T-helper 2 cell treated with Interferon-gamma antibody and Interleukin-4, amounts not matched to agents 5 μg/mL and 100 μg/mL, for 36 hours (primary cell): ENCODE data around the gene PDE8A.
"Not testable (repeated sequence)": the region's sequence is repeated elsewhere in the genome, so short reads cannot be mapped to it uniquely, and the experiment has no call there.

Experiments used
- DNase-seq: peaks from one replicate; pipeline ENCODE4 v3.0.0; 2021; ENCODE audit warnings: low spot score
- H3K27ac Mint-ChIP-seq: one replicate; pipeline ENCODE4 v1.8.0; 2021; ENCODE audit warnings: mild to moderate bottlenecking, mixed read lengths
- H3K27me3 Mint-ChIP-seq: one replicate; pipeline ENCODE4 v1.8.0; 2021; ENCODE audit warnings: low read depth, mixed read lengths
- H3K36me3 Mint-ChIP-seq: one replicate; pipeline ENCODE4 v1.8.0; 2021; ENCODE audit warnings: low read depth, mixed read lengths
- H3K4me1 Mint-ChIP-seq: one replicate; pipeline ENCODE4 v1.8.0; 2021; ENCODE audit warnings: low read depth, mixed read lengths
- H3K4me3 Mint-ChIP-seq: one replicate; pipeline ENCODE4 v1.8.0; 2022; ENCODE audit warnings: mild to moderate bottlenecking, moderate library complexity, mixed read lengths
- H3K9me3 Mint-ChIP-seq: one replicate; pipeline ENCODE4 v1.8.0; 2021; ENCODE audit warnings: mixed read lengths

PDE8A gene

GRCh38 chr15:85177042-85177515 is 195.4 kb downstream of the PDE8A start:
- not testable (repeated sequence) for H3K27ac Mint-ChIP-seq, DNase-seq, H3K4me1 Mint-ChIP-seq, H3K4me3 Mint-ChIP-seq, H3K9me3 Mint-ChIP-seq, H3K27me3 Mint-ChIP-seq, H3K36me3 Mint-ChIP-seq

GRCh38 chr15:85178308-85178707 is 196.7 kb downstream of the PDE8A start:
- no peaks in the 10 kb centered on the region for H3K4me1 Mint-ChIP-seq
- no peak overlapping the region for H3K27ac Mint-ChIP-seq
- H3K9me3 Mint-ChIP-seq: no peaks in the 10 kb centered on the region
- H3K4me3 Mint-ChIP-seq: no peak overlapping the region
- peaks cover 5% of the 10 kb centered on the region for H3K27me3 Mint-ChIP-seq
- H3K36me3 Mint-ChIP-seq: no peaks in the 10 kb centered on the region
- no peak for DNase-seq

- no peak for DNase-seq
- peaks cover 5% of the 10 kb centered on the region for H3K27me3 Mint-ChIP-seq
- no peaks in the 10 kb centered on the region for H3K9me3 Mint-ChIP-seq
- no peaks in the 10 kb centered on the region for H3K36me3 Mint-ChIP-seq
- no peaks in the 10 kb centered on the region for H3K4me1 Mint-ChIP-seq
- no peak overlapping the region for H3K4me3 Mint-ChIP-seq
- H3K27ac Mint-ChIP-seq: no peak overlapping the region
Observed at GRCh38 chr15:85179700-85180099, 198.0 kb downstream of the PDE8A start.

- DNase-seq, H3K27ac Mint-ChIP-seq, H3K9me3 Mint-ChIP-seq, H3K4me1 Mint-ChIP-seq, H3K4me3 Mint-ChIP-seq, H3K36me3 Mint-ChIP-seq, H3K27me3 Mint-ChIP-seq: not testable (repeated sequence)
Observed at GRCh38 chr15:85185350-85185749, 203.7 kb downstream of the PDE8A start.

GRCh38 chr15:85188171-85188577 is 206.5 kb downstream of the PDE8A start:
- not testable (repeated sequence) for H3K4me3 Mint-ChIP-seq, H3K4me1 Mint-ChIP-seq, DNase-seq, H3K9me3 Mint-ChIP-seq, H3K27me3 Mint-ChIP-seq, H3K27ac Mint-ChIP-seq, H3K36me3 Mint-ChIP-seq
